IMR-90 (cell line): Measurements from ENCODE around the gene TSTD1. TPM values are rescaled to one million over a fixed set of nuclear protein-coding genes. Genes with fewer than 3 reads are reported as not detected.

ENCODE experiments used
- ATAC-seq: fragments of 200-7000 bp; cut with Tn5 transposase; 2 replicates; pipeline ENCODE4 v1.9.1; 2020; ENCODE audit warnings: low read depth, mild to moderate bottlenecking, moderate library complexity
- BruUV-seq: library from RNA; stranded (reverse); fragments of 400-500 nt; replicated peaks from 2 replicates; lab custom pipeline; 2021; lab: Mats Ljungman, UMichigan
- CTCF ChIA-PET: fragments of 300-600 bp; formaldehyde crosslinking; extraction: SDS; loops from one replicate; lab custom pipeline; 2021; ENCODE audit warnings: antibody characterized with exemption; lab: Yijun Ruan, JAX
- POLR2A ChIA-PET: fragments of 300-600 bp; sonication (Branson Sonifier 250); formaldehyde crosslinking; loops from one replicate; lab custom pipeline; 2022; ENCODE audit warnings: antibody characterized with exemption; ENCODE audit not compliant: unreplicated experiment; lab: Charles Lee
- DNase-seq: peaks from one replicate; pipeline ENCODE4 v3.0.0; 2013
- H2AFZ ChIP-seq: replicated peaks from 2 replicates; pipeline ENCODE3; 2013; ENCODE audit warnings: low read length, mild to moderate bottlenecking; ENCODE audit not compliant: poor library complexity
- H2AK5ac ChIP-seq: 2 replicates; pipeline ENCODE4 v1.6.1; 2013; ENCODE audit warnings: low read depth, low read length, inconsistent platforms
- H2AK9ac ChIP-seq: replicated peaks from 2 replicates; pipeline ENCODE3; 2013; ENCODE audit warnings: mild to moderate bottlenecking, low read depth, low read length, moderate library complexity; ENCODE audit not compliant: poor library complexity
- H2BK120ac ChIP-seq: 2 replicates; pipeline ENCODE4 v1.6.1; 2013; ENCODE audit warnings: low read depth, low read length, inconsistent platforms
- H2BK15ac ChIP-seq: 3 replicates; pipeline ENCODE4 v1.6.1; 2013; ENCODE audit warnings: low read depth, low read length, inconsistent platforms
- H2BK20ac ChIP-seq: 2 replicates; pipeline ENCODE4 v1.6.1; 2013; ENCODE audit warnings: low read depth, mild to moderate bottlenecking, inconsistent platforms, low read length, moderate library complexity
- H2BK5ac ChIP-seq: 2 replicates; pipeline ENCODE4 v1.6.1; 2013; ENCODE audit warnings: mild to moderate bottlenecking, low read depth, low read length, inconsistent platforms; ENCODE audit not compliant: poor library complexity, severe bottlenecking
- H3K14ac ChIP-seq: replicated peaks from 2 replicates; pipeline ENCODE4 v1.6.1; 2013; ENCODE audit warnings: low read depth, low read length, inconsistent platforms
- H3K18ac ChIP-seq: 2 replicates; pipeline ENCODE4 v1.6.1; 2013; ENCODE audit warnings: low read depth, low read length, control low read depth
- H3K23ac ChIP-seq: 2 replicates; pipeline ENCODE4 v1.6.1; 2013; ENCODE audit warnings: low read depth, low read length, inconsistent platforms
- H3K27ac ChIP-seq: 2 replicates; pipeline ENCODE4 v1.5.1; 2013; ENCODE audit warnings: mild to moderate bottlenecking, control low read depth, low read length; ENCODE audit not compliant: insufficient read depth
- H3K27me3 ChIP-seq: 2 replicates; pipeline ENCODE4 v1.6.1; 2013; ENCODE audit warnings: low read length; ENCODE audit not compliant: control insufficient read depth, insufficient read depth
- H3K36me3 ChIP-seq: 2 replicates; pipeline ENCODE4 v1.6.1; 2013; ENCODE audit warnings: low read length, mixed read lengths; ENCODE audit not compliant: control insufficient read depth, insufficient read depth
- H3K4ac ChIP-seq: 2 replicates; pipeline ENCODE4 v1.6.1; 2013; ENCODE audit warnings: low read depth, low read length, inconsistent platforms
- H3K4me1 ChIP-seq: 2 replicates; pipeline ENCODE4 v1.6.1; 2013; ENCODE audit warnings: low read length, mixed read lengths; ENCODE audit not compliant: control insufficient read depth, insufficient read depth
- H3K4me2 ChIP-seq: 2 replicates; pipeline ENCODE4 v1.6.1; 2013; ENCODE audit warnings: low read depth, mild to moderate bottlenecking, control low read depth, low read length, moderate library complexity
- H3K4me3 ChIP-seq: 2 replicates; pipeline ENCODE4 v1.5.1; 2013; ENCODE audit warnings: low read depth, mild to moderate bottlenecking, control low read depth, low read length, moderate library complexity; ENCODE audit not compliant: insufficient read depth
- H3K56ac ChIP-seq: 2 replicates; pipeline ENCODE4 v1.6.1; 2013; ENCODE audit warnings: low read length, inconsistent platforms; ENCODE audit not compliant: insufficient read depth; ENCODE audit errors: extremely low read depth
- H3K79me1 ChIP-seq, 2 experiments: 2 replicates each; pipeline ENCODE4 v1.6.1; 2013; ENCODE audit warnings: low read length in 2 of 2, inconsistent platforms in 1 of 2, low read depth in 1 of 2
- H3K9ac ChIP-seq: 2 replicates; pipeline ENCODE4 v1.6.1; 2013; ENCODE audit warnings: low read depth, low read length, control low read depth
- H3K9me1 ChIP-seq: 2 replicates; pipeline ENCODE4 v1.6.1; 2013; ENCODE audit warnings: low read length, inconsistent platforms; ENCODE audit not compliant: insufficient read depth
- H3K9me3 ChIP-seq: 2 replicates; pipeline ENCODE4 v1.6.1; 2013; ENCODE audit warnings: low read length; ENCODE audit not compliant: control insufficient read depth, insufficient read depth
- H4K20me1 ChIP-seq: 2 replicates; pipeline ENCODE4 v1.6.1; 2013; ENCODE audit warnings: low read length, inconsistent platforms; ENCODE audit not compliant: insufficient read depth
- H4K5ac ChIP-seq: 2 replicates; pipeline ENCODE4 v1.6.1; 2013; ENCODE audit warnings: mild to moderate bottlenecking, low read depth, low read length, control low read depth
- H4K8ac ChIP-seq, 2 experiments: 2 replicates each; pipeline ENCODE4 v1.6.1; 2013; ENCODE audit warnings: low read depth in 2 of 2, low read length in 2 of 2, control low read depth in 1 of 2, inconsistent platforms in 1 of 2
- H4K91ac ChIP-seq: 2 replicates; pipeline ENCODE4 v1.6.1; 2013; ENCODE audit warnings: low read depth, low read length, inconsistent platforms; ENCODE audit not compliant: insufficient read depth
- BHLHE40 ChIP-seq: fragments of 150-350 bp; IDR thresholded peaks from 2 replicates; pipeline ENCODE4 v1.6.1; 2016; ENCODE audit warnings: mild to moderate bottlenecking, low read depth, low read length
- CEBPB ChIP-seq: IDR thresholded peaks from 2 replicates; pipeline ENCODE4 v1.6.1; 2012; ENCODE audit warnings: low read depth, low read length, improper control_type of control experiment
- CHD1 ChIP-seq: IDR thresholded peaks from 2 replicates; pipeline ENCODE4 v1.6.1; 2012; ENCODE audit warnings: low read depth, low read length, improper control_type of control experiment
- FOS ChIP-seq: fragments of 150-350 bp; IDR thresholded peaks from 2 replicates; pipeline ENCODE4 v1.6.1; 2016; ENCODE audit warnings: low read depth, low read length
- MAFK ChIP-seq: IDR thresholded peaks from 2 replicates; pipeline ENCODE4 v1.6.1; 2012; ENCODE audit warnings: low read depth, low read length, improper control_type of control experiment
- MAZ ChIP-seq: IDR thresholded peaks from 2 replicates; pipeline ENCODE4 v1.6.1; 2012; ENCODE audit warnings: low read depth, mild to moderate bottlenecking, low read length, improper control_type of control experiment, moderate library complexity, borderline replicate concordance
- MXI1 ChIP-seq: IDR thresholded peaks from 2 replicates; pipeline ENCODE4 v1.6.1; 2012; ENCODE audit warnings: low read depth, mild to moderate bottlenecking, low read length, moderate library complexity, borderline replicate concordance
- NFE2L2 ChIP-seq: fragments of 150-350 bp; IDR thresholded peaks from 2 replicates; pipeline ENCODE4 v1.6.1; 2016; ENCODE audit warnings: low read depth, mild to moderate bottlenecking, low read length
- POLR2A ChIP-seq: IDR thresholded peaks from 2 replicates; pipeline ENCODE4 v1.6.1; 2012; ENCODE audit warnings: mild to moderate bottlenecking, low read depth, low read length
- RAD21 ChIP-seq: IDR thresholded peaks from 2 replicates; pipeline ENCODE4 v1.6.1; 2012; ENCODE audit warnings: low read length, improper control_type of control experiment
- RCOR1 ChIP-seq: IDR thresholded peaks from 2 replicates; pipeline ENCODE4 v1.6.1; 2012; ENCODE audit warnings: mild to moderate bottlenecking, low read length, improper control_type of control experiment; ENCODE audit not compliant: insufficient replicate concordance
- RFX5 ChIP-seq: IDR thresholded peaks from 2 replicates; pipeline ENCODE4 v1.8.0; 2012; ENCODE audit warnings: low read depth, mild to moderate bottlenecking, low read length, moderate library complexity
- SMC3 ChIP-seq: fragments of 150-350 bp; IDR thresholded peaks from 2 replicates; pipeline ENCODE4 v1.6.1; 2016; ENCODE audit warnings: low read depth, mild to moderate bottlenecking, antibody characterized with exemption, low read length, moderate library complexity
- WGBS, 2 experiments: methylation state at CpG; one replicate each; pipeline versions ENCODE4 v1.1.5 to v1.1.7; 2013; ENCODE audit warnings: missing lambda C conversion rate in 2 of 2; ENCODE audit not compliant: insufficient read length in 1 of 2; ENCODE audit errors: extremely low coverage in 2 of 2; 5-methylcytosine and 5-hydroxymethylcytosine counted together
- dilution Hi-C: fragments of 300-500 bp; cut with HindIII; formaldehyde crosslinking; loops from one replicate; pipeline ENCODE4 v1.14.3; 2018; ENCODE audit warnings: low sequenced_read_pairs; ENCODE audit not compliant: unreplicated experiment
- in situ Hi-C: fragments of 300-500 bp; cut with MboI; formaldehyde crosslinking; loops from 3 replicates; pipeline ENCODE4 v1.14.3; 2019; ENCODE audit warnings: low sequenced_read_pairs, inconsistent platforms, mixed read lengths
- intact Hi-C: fragments of 100-400 bp; cut with micrococcal nuclease; formaldehyde crosslinking; loops from 2 replicates; pipeline ENCODE4 v1.10.0; 2022
- polyA plus RNA-seq, 3 experiments: library from polyadenylated mRNA; depleted of rRNA; stranded (reverse); fragments of >200 nt; gene quantifications; 2 replicates each; pipeline ENCODE4 v1.2.3, GENCODE V29; 2012; ENCODE audit warnings: low replicate concordance in 1 of 3
- total RNA-seq: library from RNA; depleted of rRNA; stranded (reverse); fragments of >200 nt; gene quantifications from 2 replicates; pipeline ENCODE4 v1.2.3, GENCODE V29; 2012
- TF ChIP-seq, protein P1 (sequence below): fragments of 150-350 bp; IDR thresholded peaks from 2 replicates; pipeline ENCODE4 v1.6.1; 2016; ENCODE audit warnings: low read depth, mild to moderate bottlenecking, low read length, moderate library complexity, borderline replicate concordance
- TF ChIP-seq, protein P2 (sequence below): conservative IDR thresholded peaks from 2 replicates; pipeline ENCODE4 v1.5.1; 2012; ENCODE audit warnings: mild to moderate bottlenecking, low read depth, low read length, improper control_type of control experiment
- TF ChIP-seq, protein P3 (sequence below): fragments of 150-350 bp; IDR thresholded peaks from 2 replicates; pipeline ENCODE4 v1.6.1; 2017; ENCODE audit warnings: mild to moderate bottlenecking, antibody characterized with exemption, low read length, low read depth

Gene TSTD1
- total and polyA plus RNA-seq, 2 of the 4 experiments (the other 2 are of a cell fraction) = 0.21 TPM; not detected in 1

DNA sequence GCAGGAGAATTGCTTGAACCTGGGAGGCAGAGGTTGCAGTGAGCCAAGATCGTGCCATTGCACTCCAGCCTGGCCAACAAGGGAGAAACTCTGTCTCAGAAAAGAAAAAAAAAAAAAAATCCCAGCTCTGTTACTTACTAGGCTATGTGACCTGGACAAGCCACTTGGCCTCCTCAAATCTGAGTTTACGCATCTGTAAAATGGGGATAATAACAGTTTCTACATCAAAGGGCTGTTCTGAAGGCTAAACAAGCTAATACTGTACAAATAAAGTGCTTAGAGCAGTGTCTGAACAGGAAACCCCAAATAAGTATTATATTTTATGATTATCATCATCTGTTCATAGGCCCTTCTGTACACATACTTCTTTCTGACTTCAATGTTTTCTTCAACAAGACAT lies 31.4 kb downstream of the TSTD1 start:
- H3K9me3 ChIP-seq = no peaks in the 10 kb centered on the region
- H4K91ac ChIP-seq = no peak overlapping the region
- H4K8ac ChIP-seq = no peak overlapping the region
- H3K18ac ChIP-seq = no peak overlapping the region
- H3K4ac ChIP-seq = no peak overlapping the region
- ATAC-seq = no peak
- in situ Hi-C loops (no loop called here), intact Hi-C loops (no loop called here), dilution Hi-C loops (no loop called here)
- no peak overlapping the region for H3K23ac ChIP-seq
- TF ChIP-seq RCOR1 (no peak), POLR2A (no peak), BHLHE40 (no peak), CEBPB (no peak), CHD1 (no peak), SMC3 (no peak), MAFK (no peak), RAD21 (no peak), MAZ (no peak), FOS (no peak), MXI1 (no peak), NFE2L2 (no peak), RFX5 (no peak)
- TF ChIP-seq, protein P1, sequence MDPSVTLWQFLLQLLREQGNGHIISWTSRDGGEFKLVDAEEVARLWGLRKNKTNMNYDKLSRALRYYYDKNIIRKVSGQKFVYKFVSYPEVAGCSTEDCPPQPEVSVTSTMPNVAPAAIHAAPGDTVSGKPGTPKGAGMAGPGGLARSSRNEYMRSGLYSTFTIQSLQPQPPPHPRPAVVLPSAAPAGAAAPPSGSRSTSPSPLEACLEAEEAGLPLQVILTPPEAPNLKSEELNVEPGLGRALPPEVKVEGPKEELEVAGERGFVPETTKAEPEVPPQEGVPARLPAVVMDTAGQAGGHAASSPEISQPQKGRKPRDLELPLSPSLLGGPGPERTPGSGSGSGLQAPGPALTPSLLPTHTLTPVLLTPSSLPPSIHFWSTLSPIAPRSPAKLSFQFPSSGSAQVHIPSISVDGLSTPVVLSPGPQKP = no peak
- TF ChIP-seq, protein P2, sequence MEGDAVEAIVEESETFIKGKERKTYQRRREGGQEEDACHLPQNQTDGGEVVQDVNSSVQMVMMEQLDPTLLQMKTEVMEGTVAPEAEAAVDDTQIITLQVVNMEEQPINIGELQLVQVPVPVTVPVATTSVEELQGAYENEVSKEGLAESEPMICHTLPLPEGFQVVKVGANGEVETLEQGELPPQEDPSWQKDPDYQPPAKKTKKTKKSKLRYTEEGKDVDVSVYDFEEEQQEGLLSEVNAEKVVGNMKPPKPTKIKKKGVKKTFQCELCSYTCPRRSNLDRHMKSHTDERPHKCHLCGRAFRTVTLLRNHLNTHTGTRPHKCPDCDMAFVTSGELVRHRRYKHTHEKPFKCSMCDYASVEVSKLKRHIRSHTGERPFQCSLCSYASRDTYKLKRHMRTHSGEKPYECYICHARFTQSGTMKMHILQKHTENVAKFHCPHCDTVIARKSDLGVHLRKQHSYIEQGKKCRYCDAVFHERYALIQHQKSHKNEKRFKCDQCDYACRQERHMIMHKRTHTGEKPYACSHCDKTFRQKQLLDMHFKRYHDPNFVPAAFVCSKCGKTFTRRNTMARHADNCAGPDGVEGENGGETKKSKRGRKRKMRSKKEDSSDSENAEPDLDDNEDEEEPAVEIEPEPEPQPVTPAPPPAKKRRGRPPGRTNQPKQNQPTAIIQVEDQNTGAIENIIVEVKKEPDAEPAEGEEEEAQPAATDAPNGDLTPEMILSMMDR = no peak
- TF ChIP-seq, protein P3, sequence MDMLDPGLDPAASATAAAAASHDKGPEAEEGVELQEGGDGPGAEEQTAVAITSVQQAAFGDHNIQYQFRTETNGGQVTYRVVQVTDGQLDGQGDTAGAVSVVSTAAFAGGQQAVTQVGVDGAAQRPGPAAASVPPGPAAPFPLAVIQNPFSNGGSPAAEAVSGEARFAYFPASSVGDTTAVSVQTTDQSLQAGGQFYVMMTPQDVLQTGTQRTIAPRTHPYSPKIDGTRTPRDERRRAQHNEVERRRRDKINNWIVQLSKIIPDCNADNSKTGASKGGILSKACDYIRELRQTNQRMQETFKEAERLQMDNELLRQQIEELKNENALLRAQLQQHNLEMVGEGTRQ = no peak
- H2AK9ac ChIP-seq = no peak overlapping the region
- no peaks in the 10 kb centered on the region for H3K4me1 ChIP-seq
- no peak overlapping the region for H3K14ac ChIP-seq
- H2BK120ac ChIP-seq = no peak overlapping the region
- no peak overlapping the region for H3K9ac ChIP-seq
- H3K4me2 ChIP-seq = no peak overlapping the region
- no peak overlapping the region for H2BK20ac ChIP-seq
- no peak overlapping the region for H2AFZ ChIP-seq
- no peak overlapping the region for H2AK5ac ChIP-seq
- no peak overlapping the region for H2BK5ac ChIP-seq
- no TSS peak for BruUV-seq
- POLR2A ChIA-PET = no interaction called here
- no peak overlapping the region for H3K27ac ChIP-seq
- no peak overlapping the region for H3K4me3 ChIP-seq
- no peak overlapping the region for H3K56ac ChIP-seq
- H4K20me1 ChIP-seq = no peaks in the 10 kb centered on the region
- no peaks in the 10 kb centered on the region for H3K9me1 ChIP-seq
- no CpG with 5 or more reads among the region's 2 CpGs for WGBS, 2 experiments
- H3K27me3 ChIP-seq = no peaks in the 10 kb centered on the region
- no peaks in the 10 kb centered on the region for H3K36me3 ChIP-seq
- DNase-seq = no peak
- H2BK15ac ChIP-seq = no peak overlapping the region
- H3K79me1 ChIP-seq = no peaks in the 10 kb centered on the region
- CTCF ChIA-PET = interaction anchor here (0.6 kb wide), 1 partner anchor 280 kb away, joined by 7 read pairs; no protein-coding TSS in a partner anchor
- H4K5ac ChIP-seq = no peak overlapping the region
